HG02678 (cell line): ENCODE measurements around the gene ELANE.

Experiments
- ATAC-seq: cut with Tn5 transposase; IDR thresholded peaks from one replicate; pipeline ENCODE4 v1.9.1; 2021; ENCODE audit warnings: mild to moderate bottlenecking, moderate library complexity; ENCODE audit not compliant: unreplicated experiment

Gene ELANE

DNA sequence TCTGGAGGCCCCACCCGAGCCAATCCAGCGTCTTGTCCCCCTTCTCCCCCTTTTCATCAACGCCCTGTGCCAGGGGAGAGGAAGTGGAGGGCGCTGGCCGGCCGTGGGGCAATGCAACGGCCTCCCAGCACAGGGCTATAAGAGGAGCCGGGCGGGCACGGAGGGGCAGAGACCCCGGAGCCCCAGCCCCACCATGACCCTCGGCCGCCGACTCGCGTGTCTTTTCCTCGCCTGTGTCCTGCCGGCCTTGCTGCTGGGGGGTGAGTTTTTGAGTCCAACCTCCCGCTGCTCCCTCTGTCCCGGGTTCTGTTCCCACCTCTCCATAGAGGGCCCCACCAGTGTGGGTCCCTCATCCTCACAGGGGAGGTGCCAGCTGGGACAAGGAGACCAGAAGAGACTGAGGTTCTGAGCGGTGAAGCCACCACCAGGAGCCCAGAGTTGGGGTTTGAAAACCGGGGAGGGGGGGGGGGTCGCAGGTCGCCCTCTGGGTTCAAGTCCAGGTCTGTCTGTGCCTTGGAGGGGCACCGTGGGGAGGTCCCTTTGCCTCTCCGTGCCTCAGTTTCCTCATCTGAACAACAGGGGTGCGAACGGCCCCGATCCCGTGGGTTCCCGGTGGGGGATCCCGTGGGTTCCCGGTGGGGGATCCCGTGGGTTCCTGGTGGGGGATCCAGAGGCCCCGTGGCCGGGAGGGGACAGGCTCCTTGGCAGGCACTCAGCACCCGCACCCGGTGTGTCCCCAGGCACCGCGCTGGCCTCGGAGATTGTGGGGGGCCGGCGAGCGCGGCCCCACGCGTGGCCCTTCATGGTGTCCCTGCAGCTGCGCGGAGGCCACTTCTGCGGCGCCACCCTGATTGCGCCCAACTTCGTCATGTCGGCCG, at the start of gene ELANE:
Gene ELANE (plus strand): TSS at position 168 of the 878 bp plus-strand sequence. CDS start 26 bp downstream, at position 194.
- no peak for ATAC-seq

DNA sequence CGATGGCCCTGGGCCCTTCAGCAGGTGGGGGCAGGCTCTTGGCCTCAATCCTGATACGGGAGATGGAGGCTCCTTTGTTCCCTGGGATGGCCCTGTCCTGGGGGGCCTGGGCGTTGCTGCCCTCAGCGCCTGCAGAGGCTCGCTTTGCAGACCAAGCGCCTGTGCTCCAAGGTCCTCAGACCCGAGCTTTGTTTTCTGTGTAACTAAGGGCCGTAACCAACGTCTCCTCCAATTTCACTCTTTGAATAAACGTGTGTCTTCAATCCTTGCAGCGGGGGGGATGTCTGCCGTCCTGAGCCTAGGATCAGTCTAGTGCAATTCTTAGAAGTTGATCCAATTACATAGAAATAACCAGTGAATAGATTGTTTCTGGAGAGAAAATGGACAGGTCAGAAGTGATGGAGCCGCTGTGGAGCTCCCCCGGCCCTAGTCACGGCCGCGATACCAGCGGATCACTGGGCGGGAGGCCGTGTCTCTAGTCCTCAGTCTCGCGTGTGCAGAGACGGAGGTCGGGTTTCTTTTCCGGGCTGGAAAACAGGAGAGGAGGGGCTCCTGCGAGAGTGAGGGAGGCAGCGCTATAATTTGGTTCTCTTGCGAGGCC, 49.5 kb upstream of the ELANE start:
- no peak for ATAC-seq

DNA sequence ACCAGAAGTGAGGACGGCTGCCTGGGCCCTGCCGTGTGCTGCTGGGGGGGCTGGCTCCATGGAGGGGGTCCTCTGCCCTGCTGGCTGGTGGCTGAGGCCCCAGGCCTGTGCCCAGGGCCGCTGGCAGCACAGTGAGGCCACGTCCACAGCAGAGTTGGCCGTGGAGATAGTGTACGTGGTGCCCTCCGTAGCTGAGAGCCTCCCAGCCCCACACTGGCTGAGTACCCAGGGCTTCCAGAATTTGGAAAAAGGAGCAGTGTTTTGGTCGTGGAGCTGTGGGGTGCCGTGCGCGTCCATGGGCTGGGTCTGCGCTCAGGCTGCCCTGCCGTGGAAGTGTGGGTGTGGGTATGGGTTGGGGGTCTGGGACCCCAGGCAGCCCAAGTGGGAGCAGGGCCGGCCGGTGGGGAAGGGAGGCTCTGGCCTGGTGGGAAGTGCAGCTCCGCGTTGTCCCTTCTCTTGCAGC, 49.0 kb upstream of the ELANE start:
- ATAC-seq = no peak

DNA sequence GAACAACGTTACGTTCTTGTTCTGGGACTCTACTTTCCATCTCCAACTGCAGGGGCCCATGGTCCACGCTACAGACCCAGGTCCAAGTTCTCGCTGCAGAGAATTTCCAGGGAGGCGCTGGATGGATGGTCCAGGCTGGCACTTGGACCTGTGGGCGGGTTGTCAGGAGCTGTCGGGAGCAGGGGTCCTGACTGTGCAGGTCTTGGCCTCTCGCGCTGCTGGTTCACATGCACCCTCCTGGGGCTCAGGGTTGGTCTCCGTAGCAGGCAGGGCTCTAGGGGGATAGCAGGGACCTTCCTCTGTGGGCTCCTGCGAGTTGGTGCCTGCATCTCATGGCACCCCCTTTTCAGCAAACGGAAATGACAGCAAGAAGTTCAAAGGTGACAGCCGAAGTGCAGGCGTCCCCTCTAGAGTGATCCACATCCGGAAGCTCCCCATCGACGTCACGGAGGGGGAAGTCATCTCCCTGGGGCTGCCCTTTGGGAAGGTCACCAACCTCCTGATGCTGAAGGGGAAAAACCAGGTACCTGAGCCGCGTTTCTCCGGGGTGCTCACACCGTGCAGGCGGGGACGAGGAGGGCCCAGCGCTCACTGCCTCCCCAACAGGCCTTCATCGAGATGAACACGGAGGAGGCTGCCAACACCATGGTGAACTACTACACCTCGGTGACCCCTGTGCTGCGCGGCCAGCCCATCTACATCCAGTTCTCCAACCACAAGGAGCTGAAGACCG, 48.3 kb upstream of the ELANE start:
- no peak for ATAC-seq

DNA sequence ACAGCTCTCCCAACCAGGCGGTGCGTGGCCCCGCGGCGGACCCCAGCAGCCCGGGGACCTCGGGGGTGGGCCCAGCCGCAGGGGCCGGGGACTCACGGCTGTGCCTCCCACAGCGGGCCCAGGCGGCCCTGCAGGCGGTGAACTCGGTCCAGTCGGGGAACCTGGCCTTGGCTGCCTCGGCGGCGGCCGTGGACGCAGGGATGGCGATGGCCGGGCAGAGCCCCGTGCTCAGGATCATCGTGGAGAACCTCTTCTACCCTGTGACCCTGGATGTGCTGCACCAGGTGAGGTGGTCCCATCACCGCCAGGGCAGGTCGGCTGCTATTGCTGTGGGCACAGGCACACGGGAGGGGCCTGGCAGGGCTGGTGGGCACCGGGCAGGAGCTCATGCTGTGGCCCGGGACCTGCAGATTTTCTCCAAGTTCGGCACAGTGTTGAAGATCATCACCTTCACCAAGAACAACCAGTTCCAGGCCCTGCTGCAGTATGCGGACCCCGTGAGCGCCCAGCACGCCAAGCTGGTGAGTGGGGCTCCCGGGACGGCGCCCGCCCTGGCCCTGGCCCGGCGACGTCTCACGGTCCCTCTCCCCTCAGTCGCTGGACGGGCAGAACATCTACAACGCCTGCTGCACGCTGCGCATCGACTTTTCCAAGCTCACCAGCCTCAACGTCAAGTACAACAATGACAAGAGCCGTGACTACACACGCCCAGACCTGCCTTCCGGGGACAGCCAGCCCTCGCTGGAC, 47.5 kb upstream of the ELANE start:
- ATAC-seq = no peak

DNA sequence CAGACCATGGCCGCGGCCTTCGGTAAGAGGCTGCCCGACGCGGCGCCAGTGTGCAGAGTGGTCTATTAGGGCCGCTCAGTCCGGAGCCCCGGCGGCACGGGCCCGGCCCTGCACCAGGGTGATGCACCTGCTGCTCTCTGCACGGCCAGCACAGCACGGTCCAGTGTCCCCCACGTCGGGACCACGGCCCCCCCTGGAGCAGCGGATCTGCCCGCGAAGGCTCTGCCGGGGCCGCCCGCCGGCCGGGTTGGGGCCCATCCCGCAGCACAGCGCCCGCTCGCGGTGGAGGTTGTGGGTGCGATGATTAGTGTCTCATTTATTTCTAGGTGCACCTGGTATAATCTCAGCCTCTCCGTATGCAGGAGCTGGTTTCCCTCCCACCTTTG, 46.9 kb upstream of the ELANE start:
- ATAC-seq = no peak

DNA sequence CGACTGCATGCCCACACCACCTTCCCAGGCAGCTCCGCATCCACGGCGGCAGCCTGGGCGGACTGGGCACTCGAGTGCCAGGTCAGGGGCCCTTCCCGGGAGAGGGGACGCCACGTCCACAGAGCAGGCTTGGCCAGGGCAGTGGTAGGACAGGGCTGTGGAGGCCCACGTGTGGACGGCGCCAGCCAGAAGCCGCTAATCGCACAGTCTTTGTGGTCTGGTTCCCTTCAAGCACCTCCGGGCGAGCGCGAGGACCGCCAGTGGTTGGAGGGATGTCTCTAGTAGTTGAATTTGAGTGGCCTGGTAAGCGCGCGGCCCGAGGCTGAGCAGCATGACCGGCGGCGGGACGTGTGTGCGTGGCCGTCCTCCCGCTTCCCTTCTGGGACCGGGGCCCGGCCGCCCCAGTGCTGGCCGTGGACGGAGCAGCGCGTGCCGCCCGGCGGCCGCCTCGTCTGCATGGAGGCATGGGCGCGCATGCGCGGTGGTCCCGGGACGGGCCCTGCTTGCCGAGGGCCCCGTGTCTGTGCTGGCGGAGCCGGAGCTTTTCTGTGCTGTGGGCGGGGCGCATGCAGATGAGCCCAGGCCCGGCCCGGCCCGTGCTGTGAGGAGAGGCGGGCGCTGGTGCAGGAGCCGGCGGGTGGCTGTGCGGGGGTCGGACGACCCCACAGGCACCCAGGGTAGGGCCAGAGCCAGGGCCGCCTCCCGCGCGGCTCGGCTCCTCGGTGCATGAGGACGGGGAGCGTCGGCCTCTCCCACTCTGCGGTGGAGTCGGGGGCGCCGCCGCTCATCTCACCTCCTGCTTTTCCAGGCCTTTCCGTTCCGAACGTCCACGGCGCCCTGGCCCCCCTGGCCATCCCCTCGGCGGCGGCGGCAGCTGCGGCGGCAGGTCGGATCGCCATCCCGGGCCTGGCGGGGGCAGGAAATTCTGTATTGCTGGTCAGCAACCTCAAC, 46.2 kb upstream of the ELANE start:
- no peak for ATAC-seq

DNA sequence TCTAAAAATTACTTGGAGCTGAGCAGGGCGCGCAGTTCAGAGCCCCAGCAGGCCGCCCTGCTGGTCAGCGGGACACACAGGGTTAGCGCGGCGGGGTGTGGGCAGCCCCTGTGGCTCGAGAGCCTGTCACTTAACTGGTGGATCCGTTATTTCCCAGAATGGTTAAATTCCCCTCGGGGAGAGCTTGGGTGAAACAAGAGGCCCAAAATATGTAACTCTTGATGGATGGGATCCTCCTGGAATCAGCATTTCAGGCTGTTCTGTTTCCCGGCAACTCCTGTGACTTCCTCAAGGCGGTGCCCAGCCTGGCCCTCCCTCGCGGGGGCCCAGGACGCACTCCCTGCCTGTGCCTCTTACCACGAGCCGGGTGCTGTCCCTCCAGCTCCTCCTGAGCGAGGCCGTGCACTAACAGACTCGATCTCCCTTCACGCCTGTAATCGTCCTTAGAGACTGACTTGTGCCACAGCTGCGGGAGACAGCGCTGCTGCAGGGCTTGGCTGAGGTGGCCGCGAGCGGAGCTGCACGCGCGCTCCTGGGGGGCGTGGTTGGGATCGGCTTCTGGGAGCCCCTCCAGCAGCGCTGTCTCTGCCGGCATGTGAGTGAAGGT, 45.2 kb upstream of the ELANE start:
- ATAC-seq = no peak

DNA sequence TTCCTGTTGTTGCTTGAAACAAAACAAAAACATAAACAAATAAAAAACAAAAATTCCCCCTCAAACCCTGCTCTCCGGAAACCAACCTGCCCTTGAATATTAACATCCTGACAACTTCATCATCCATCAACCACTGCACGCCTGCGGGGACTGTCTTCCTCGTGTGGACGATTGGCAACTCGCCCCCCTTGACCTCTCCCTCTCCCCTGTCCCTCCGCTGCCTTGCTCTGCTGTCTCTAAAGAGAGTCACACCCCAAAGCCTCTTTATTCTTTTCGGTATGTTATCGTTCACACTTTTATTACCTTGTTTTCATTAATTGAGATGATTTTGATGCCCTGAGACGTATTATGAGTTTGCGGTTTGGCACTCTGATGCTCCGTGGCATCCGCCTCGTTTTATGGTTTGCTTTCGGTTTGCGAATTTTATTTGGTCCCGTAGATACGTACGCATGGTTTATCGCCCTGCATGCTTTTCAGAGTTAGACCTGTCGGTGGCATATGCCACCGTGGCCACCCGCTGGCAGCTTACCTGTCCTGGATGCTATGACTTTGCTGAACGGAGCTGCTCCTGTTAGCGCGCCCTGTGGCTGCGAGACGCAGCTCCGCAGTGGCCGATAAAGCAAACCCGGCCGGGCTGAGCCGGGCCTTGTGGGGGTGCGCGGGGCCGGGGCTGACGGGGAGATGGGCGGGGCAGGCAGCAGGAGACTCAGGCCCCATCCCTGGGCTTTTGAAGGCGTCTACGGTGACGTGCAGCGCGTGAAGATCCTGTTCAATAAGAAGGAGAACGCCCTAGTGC, 44.3 kb upstream of the ELANE start:
- no peak for ATAC-seq

DNA sequence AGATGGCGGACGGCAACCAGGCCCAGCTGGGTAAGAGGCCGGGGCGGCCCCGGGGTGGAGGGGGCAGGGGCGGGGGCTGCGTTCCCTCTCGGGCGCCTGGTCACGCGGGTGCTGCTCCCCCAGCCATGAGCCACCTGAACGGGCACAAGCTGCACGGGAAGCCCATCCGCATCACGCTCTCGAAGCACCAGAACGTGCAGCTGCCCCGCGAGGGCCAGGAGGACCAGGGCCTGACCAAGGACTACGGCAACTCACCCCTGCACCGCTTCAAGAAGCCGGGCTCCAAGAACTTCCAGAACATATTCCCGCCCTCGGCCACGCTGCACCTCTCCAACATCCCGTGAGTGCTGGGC, 43.7 kb upstream of the ELANE start:
- no peak for ATAC-seq

DNA sequence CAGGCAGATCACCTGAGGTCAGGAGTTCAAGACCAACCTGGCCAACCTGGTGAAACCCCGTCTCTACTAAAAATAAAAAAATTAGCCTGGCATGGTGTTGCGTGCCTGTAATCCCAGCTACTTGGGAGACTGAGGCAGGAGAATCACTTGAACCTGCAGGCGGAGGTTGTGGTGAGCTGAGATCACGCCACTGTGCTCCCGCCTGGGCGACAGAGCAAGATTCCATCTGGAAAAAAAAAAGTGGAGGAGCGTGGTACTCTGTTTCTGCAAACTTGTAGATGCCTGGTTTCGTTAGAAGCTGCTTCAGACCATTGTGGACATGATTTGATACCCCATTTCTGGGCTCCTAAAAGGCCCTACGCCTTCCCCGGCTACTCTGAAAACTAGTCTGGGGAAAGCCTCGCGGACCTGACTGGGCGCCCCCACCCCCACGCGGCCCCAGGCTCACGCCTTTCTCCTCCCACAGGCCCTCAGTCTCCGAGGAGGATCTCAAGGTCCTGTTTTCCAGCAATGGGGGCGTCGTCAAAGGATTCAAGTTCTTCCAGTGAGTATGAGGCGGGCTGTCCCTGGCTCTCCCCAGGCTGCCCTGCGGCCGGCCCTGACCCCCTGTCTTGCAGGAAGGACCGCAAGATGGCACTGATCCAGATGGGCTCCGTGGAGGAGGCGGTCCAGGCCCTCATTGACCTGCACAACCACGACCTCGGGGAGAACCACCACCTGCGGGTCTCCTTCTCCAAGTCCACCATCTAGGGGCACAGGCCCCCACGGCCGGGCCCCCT, 41.8 kb upstream of the ELANE start:
- no peak for ATAC-seq

DNA sequence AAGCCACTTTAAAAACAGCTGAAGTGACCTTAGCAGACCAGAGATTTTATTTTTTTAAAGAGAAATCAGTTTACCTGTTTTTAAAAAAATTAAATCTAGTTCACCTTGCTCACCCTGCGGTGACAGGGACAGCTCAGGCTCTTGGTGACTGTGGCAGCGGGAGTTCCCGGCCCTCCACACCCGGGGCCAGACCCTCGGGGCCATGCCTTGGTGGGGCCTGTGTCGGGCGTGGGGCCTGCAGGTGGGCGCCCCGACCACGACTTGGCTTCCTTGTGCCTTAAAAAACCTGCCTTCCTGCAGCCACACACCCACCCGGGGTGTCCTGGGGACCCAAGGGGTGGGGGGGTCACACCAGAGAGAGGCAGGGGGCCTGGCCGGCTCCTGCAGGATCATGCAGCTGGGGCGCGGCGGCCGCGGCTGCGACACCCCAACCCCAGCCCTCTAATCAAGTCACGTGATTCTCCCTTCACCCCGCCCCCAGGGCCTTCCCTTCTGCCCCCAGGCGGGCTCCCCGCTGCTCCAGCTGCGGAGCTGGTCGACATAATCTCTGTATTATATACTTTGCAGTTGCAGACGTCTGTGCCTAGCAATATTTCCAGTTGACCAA, 41.1 kb upstream of the ELANE start:
- ATAC-seq = no peak

DNA sequence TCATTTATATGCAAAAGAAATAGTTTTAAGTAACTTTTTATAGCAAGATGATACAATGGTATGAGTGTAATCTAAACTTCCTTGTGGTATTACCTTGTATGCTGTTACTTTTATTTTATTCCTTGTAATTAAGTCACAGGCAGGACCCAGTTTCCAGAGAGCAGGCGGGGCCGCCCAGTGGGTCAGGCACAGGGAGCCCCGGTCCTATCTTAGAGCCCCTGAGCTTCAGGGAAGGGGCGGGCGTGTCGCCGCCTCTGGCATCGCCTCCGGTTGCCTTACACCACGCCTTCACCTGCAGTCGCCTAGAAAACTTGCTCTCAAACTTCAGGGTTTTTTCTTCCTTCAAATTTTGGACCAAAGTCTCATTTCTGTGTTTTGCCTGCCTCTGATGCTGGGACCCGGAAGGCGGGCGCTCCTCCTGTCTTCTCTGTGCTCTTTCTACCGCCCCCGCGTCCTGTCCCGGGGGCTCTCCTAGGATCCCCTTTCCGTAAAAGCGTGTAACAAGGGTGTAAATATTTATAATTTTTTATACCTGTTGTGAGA, 40.5 kb upstream of the ELANE start:
- ATAC-seq = no peak

DNA sequence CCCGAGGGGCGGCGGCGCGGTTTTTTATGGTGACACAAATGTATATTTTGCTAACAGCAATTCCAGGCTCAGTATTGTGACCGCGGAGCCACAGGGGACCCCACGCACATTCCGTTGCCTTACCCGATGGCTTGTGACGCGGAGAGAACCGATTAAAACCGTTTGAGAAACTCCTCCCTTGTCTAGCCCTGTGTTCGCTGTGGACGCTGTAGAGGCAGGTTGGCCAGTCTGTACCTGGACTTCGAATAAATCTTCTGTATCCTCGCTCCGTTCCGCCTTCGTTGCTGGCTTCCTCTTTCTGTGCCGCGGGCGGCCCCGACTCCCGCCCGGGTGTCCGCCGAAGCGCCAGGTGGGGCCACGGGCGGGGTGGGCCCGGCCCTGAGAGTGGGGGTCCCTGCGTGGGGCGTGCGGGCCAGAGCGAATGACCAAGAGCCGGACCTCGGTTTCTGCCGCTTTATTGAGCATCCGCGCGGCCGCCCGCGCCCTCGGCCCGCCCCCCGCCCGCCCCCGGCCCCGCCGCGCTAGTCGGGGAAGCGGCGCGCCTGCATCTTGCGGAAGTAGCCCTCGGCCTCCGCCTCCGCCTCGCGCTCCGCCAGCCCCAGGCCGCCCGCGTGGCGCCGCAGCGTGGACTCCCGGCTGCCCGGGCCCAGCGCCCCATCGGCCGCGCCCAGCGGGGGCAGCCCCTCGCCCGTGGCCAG, 39.9 kb upstream of the ELANE start:
- no peak for ATAC-seq

DNA sequence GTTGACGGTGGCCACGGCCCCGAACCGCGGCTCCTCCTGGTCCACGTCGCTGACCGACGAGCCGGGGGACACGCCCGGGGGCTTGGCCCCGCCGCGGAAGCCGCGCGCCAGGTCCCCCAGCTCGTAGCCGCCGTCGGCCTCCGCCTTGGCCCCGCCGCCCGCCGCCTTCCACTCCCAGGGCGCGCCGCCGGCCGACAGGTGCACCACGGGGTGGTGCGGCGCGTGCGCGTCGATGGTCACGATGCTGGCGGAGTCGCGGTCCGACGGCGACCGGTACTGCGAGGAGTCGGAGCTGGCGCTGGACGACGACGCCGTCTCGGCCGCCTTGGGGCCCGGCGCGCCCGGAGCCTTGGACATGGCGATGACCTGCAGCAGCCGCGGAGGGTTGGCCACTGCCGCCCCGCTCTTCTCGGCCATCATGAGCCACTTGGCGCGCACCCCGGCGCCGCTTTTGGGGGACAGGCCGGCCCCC, 39.3 kb upstream of the ELANE start:
- no peak for ATAC-seq
